Spinal cord (tissue), 10 donors: ENCODE measurements around the gene UBE2D2. TPM values are rescaled to one million over a fixed set of nuclear protein-coding genes. Genes with fewer than 3 reads are reported as not detected.
A peak's percentile ranks its signal among the peaks of the same experiment; 100 is the strongest.

Experiments used
- DNase-seq, 6 donors: peaks; one replicate each; pipeline versions ENCODE4 v3.0.0 to v3.0.0-alpha.2; 2013 to 2015; ENCODE audit warnings: low spot score in 6 of 6, low read depth in 4 of 6
- H3K27ac ChIP-seq: one replicate; pipeline ENCODE4 v1.5.1; 2013; ENCODE audit warnings: low read depth, low read length, control low read depth
- H3K27me3 ChIP-seq: one replicate; pipeline ENCODE4 v1.6.1; 2013; ENCODE audit warnings: low read length; ENCODE audit not compliant: control insufficient read depth, insufficient read depth
- H3K36me3 ChIP-seq: one replicate; pipeline ENCODE4 v1.6.1; 2013; ENCODE audit warnings: low read length; ENCODE audit not compliant: control insufficient read depth, insufficient read depth
- H3K4me1 ChIP-seq: one replicate; pipeline ENCODE4 v1.6.1; 2013; ENCODE audit warnings: low read length; ENCODE audit not compliant: control insufficient read depth, insufficient read depth
- H3K4me3 ChIP-seq: one replicate; pipeline ENCODE4 v1.5.1; 2013; ENCODE audit warnings: low read depth, low read length, control low read depth
- H3K9me3 ChIP-seq: one replicate; pipeline ENCODE4 v1.6.1; 2013; ENCODE audit warnings: low read length; ENCODE audit not compliant: control insufficient read depth, insufficient read depth
- WGBS: methylation state at CpG from one replicate; pipeline ENCODE4 v1.1.5; 2013; ENCODE audit warnings: missing lambda C conversion rate; ENCODE audit not compliant: insufficient coverage; 5-methylcytosine and 5-hydroxymethylcytosine counted together
- polyA plus RNA-seq, 2 donors: library from polyadenylated mRNA; unstranded; fragments of 120-200 nt; gene quantifications; one replicate each; pipeline ENCODE4 v1.2.1, GENCODE V29; 2013; ENCODE audit not compliant: insufficient read length in 2 of 2
- total RNA-seq, 2 donors: library from RNA; depleted of rRNA in 1 of 2; stranded (reverse); fragments of 120-200 nt in 1 of 2; fragments of >200 nt in 1 of 2; gene quantifications; one replicate each; pipeline versions ENCODE4 v1.2.3 to v1.2.4, GENCODE V29; 2013 to 2014
- donor health status: healthy.

UBE2D2 gene
- total and polyA plus RNA-seq, 4 donors = 108 to 185 (median 140) TPM

DNA sequence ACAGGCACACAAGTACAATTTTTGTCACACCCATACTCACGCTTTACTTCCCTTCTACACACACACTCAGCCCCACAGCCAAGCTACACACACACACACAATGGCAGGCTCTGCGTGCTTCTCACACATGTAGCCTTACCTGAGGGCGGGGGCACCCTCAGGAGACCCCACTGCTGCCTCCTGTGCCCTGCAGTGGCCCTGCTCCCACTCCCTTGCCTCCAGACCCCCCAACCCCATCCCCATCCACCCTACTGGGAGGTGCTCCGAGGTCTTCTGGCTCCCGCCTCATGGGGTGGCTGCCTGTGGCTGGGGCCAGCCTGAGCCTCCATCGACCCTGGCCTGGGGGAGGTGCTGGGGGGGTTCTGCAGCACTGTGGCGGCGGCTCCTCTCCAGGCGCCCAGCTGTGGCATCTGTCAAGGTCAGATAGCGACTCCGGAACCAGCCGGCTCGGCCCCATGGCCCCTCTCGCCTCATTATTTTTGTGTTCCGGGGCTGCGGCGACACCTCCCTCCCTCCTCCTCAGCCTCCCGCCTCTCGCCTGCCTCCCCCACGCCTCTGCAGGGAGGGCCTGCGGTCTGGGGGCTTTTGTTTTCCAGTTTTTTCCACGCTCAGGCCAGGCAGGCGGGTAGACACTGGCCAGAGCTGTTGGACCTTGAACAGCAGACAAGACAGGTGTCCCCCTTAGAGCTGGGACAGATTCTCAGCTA, 108.7 kb downstream of the UBE2D2 start:
- DNase-seq = peak in 1 of 6 donors; percentile 74
- 6% methylated on average over 21 of the region's 23 CpGs for WGBS
- Histone ChIP-seq H3K27me3 (no peaks in the 10 kb centered on the region), H3K9me3 (no peaks in the 10 kb centered on the region), H3K27ac (peak overlapping the region; percentile 89), H3K4me3 (peak overlapping the region; percentile 12), H3K4me1 (peaks cover 99% of the 10 kb centered on the region), H3K36me3 (peaks cover 30% of the 10 kb centered on the region)

DNA sequence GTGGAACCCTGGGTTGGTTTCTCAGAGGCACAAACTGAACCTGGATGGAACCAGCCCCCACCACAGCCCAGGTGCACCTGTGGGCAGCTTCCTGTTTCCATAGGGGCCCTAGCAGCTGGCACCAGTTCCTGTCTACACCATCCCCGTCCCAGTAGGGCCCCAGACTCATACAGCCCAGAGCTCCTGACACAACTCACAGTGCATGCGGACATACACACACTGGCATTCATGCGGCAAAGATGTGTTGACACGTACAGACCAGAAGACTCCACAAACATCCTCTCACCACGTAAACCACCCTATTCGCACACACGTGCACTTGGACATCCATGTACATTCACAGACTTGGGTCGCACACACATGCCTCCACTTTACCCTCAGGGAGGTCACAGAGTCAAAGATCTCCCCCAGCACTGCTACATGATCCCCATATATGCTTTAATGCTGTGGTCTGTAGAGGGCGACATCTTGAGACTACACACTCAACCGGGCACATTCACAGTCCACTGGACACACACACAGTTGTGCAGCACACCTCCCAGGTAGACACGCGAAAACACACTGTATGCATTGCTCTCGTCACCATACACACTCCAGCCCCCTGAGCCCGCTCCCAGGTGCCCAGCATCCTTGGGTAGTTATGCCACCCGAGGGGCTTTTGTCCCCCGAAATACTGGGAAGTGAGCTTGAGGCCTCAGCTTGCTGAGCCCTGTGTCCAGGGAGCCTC, 109.4 kb downstream of the UBE2D2 start:
- WGBS = 52% methylated on average over 11 of the region's 16 CpGs
- Histone ChIP-seq H3K4me1 (peaks cover 99% of the 10 kb centered on the region), H3K4me3 (peak overlapping the region; percentile 12), H3K27me3 (no peaks in the 10 kb centered on the region), H3K36me3 (peaks cover 31% of the 10 kb centered on the region), H3K9me3 (no peaks in the 10 kb centered on the region), H3K27ac (peak overlapping the region; percentile 89)
- DNase-seq = peak in 1 of 6 donors; percentile 48

- peak in 1 of 6 donors; percentile 70 for DNase-seq
- Histone ChIP-seq H3K27ac (peak overlapping the region; percentile 89), H3K9me3 (no peaks in the 10 kb centered on the region), H3K36me3 (peaks cover 33% of the 10 kb centered on the region), H3K27me3 (no peaks in the 10 kb centered on the region), H3K4me3 (no peak overlapping the region), H3K4me1 (peaks cover 96% of the 10 kb centered on the region)
- WGBS = 37% methylated on average over 15 of the region's 20 CpGs
Measured at GRCh38 chr5:139671096-139671841, 110.1 kb downstream of the UBE2D2 start.

DNA sequence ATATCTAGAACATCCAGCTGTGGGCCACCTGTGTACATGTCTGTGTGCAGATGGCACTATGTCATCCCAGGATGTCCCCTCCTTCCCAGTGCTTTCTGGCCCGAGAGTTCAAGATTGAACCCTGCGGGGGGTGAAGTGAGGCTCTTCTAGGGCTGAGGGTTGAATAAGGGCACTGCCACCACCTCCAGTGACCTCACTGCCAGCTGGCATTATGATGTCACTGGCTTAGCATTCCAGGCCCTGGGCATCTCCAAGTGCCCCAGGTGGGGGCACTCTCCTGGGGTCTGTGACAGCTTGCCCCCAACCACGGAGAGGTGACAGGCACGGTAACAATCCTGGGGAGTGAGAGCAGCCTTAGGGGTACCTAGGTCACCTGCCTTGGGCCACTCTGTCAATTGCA, 114.1 kb downstream of the UBE2D2 start:
- 55% methylated on average over 2 of the region's 4 CpGs for WGBS
- H3K27me3 ChIP-seq = no peaks in the 10 kb centered on the region
- H3K4me1 ChIP-seq = peaks cover 96% of the 10 kb centered on the region
- H3K4me3 ChIP-seq = no peak overlapping the region
- peaks cover 29% of the 10 kb centered on the region for H3K36me3 ChIP-seq
- H3K27ac ChIP-seq = peak overlapping the region; percentile 80
- no peak for DNase-seq
- no peaks in the 10 kb centered on the region for H3K9me3 ChIP-seq

DNA sequence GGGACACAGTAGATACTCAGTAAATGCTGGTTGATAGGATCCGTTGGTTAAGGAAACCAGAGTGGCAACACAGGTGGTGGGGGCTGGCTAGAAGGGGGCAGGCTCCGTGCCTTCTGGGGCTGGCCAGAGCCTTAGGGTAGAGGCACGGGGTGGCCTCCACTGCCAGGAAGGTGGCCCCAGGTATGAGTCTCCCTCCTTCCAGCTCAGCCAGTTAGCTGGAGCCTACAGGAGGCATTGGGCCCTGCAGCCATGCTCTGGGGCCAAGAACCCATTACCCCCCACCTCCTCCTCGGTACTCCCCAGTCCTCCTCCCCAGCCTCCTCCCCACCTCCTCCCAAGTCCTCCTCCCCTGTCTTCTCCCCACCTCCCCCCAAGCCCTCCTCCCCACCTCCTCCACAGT, 114.7 kb downstream of the UBE2D2 start:
- Histone ChIP-seq H3K4me3 (no peak overlapping the region), H3K4me1 (peaks cover 96% of the 10 kb centered on the region), H3K27ac (peak overlapping the region; percentile 80), H3K9me3 (no peaks in the 10 kb centered on the region), H3K27me3 (no peaks in the 10 kb centered on the region), H3K36me3 (peaks cover 33% of the 10 kb centered on the region)
- WGBS = 60% methylated on average over 4 of the region's 4 CpGs
- no peak for DNase-seq

- peak overlapping the region; percentile 91 for H3K27ac ChIP-seq
- 6% methylated on average over 2 of the region's 3 CpGs for WGBS
Measured at GRCh38 chr5:139676406-139676805, 115.3 kb downstream of the UBE2D2 start.

DNA sequence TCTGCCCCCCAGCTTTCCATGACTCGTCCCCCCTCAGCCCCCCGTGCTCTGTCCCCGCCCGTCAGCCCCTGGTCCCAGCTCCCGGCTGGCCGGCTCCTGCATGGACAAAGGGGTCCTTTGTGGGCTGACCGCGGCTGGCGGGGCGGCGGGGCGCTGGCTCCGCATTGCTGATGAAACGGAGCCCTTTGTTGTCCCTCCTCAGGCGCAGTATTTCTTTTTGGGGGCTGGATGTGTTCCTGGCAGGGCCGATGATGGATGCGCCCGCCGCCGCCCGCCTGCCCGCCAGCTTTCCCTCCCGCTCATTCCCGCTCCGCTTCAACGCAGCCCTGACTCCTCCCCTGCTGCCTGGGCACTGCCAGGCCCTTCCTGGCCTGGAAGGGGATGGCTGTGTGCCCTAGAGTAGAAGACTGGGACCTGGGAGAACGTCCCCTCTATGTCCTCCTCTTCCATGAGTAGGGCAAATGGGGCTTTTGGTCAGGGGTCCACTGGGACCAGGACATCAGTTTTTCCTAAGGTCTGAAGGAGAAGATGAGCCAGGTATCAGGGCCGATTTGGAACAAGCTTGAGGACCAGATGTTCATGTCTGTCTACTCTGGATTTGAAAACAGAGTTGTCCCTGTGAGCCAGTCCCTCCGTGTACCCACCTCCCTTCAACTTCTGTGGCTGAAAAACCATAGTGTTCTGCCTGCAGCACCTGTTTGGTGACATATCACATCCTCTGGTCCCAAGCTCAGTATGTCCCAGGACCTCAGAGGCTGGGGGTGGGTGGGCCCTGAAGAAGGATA, 116.0 kb downstream of the UBE2D2 start:
- no peaks in the 10 kb centered on the region for H3K27me3 ChIP-seq
- H3K36me3 ChIP-seq = peaks cover 38% of the 10 kb centered on the region
- H3K4me3 ChIP-seq = no peak overlapping the region
- WGBS = 6% methylated on average over 25 of the region's 29 CpGs
- peak in 5 of 6 donors; percentile 72 to 95 (median 79) for DNase-seq
- H3K27ac ChIP-seq = peak overlapping the region; percentile 91
- H3K9me3 ChIP-seq = no peaks in the 10 kb centered on the region
- peaks cover 95% of the 10 kb centered on the region for H3K4me1 ChIP-seq

More at GRCh38 chr5:139676406-139676805, 115.3 kb downstream of the UBE2D2 start:
- peak in 2 of 6 donors; percentile 65 to 69 for DNase-seq
- H3K9me3 ChIP-seq = no peaks in the 10 kb centered on the region
- H3K27me3 ChIP-seq = no peaks in the 10 kb centered on the region
- H3K4me1 ChIP-seq = peaks cover 96% of the 10 kb centered on the region
- H3K4me3 ChIP-seq = no peak overlapping the region
- peaks cover 33% of the 10 kb centered on the region for H3K36me3 ChIP-seq
